Measurements from ENCODE around the gene CSN2.

- TF ChIP-seq, protein P1, sequence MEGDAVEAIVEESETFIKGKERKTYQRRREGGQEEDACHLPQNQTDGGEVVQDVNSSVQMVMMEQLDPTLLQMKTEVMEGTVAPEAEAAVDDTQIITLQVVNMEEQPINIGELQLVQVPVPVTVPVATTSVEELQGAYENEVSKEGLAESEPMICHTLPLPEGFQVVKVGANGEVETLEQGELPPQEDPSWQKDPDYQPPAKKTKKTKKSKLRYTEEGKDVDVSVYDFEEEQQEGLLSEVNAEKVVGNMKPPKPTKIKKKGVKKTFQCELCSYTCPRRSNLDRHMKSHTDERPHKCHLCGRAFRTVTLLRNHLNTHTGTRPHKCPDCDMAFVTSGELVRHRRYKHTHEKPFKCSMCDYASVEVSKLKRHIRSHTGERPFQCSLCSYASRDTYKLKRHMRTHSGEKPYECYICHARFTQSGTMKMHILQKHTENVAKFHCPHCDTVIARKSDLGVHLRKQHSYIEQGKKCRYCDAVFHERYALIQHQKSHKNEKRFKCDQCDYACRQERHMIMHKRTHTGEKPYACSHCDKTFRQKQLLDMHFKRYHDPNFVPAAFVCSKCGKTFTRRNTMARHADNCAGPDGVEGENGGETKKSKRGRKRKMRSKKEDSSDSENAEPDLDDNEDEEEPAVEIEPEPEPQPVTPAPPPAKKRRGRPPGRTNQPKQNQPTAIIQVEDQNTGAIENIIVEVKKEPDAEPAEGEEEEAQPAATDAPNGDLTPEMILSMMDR (conservative IDR thresholded peaks at IDR 0.05 in 1 of 2, IDR thresholded peaks at IDR 0.05 in 1 of 2; ENCODE audit: extremely low read depth in 1 of 2, insufficient read depth in 1 of 2, low read depth in 1 of 2, low read length in 2 of 2): no peak
- no peak for TF ChIP-seq EZH2 (IDR thresholded peaks at IDR 0.05; ENCODE audit: borderline replicate concordance, low read length)
Measured at GRCh38 chr4:69920874-69921273, 44.7 kb downstream of the CSN2 start.

Measured in mammary epithelial cell (primary cell).